Lower leg skin (tissue), 3 donors: Measurements from ENCODE around the gene JAK1.

Experiments
- CTCF ChIP-seq, 3 donors: fragments of 450-650 bp; IDR thresholded peaks; one replicate each; pipeline ENCODE4 v1.5.1; 2016; ENCODE audit warnings: antibody characterized with exemption in 3 of 3, mild to moderate bottlenecking in 3 of 3, moderate library complexity in 2 of 3
- POLR2A ChIP-seq, 2 donors: fragments of 450-650 bp; IDR thresholded peaks; one replicate each; pipeline ENCODE4 v1.6.1; 2016 to 2017; ENCODE audit warnings: antibody characterized with exemption in 2 of 2, mild to moderate bottlenecking in 1 of 2, moderate library complexity in 1 of 2

- TF ChIP-seq CTCF (IDR thresholded peaks at IDR 0.05) (no peak), POLR2A (IDR thresholded peaks at IDR 0.05) (no peak)
Measured at GRCh38 chr1:64856553-64856952, 109.8 kb downstream of the JAK1 start.
